H1 (cell line): Measurements from ENCODE around the gene STARD7. TPM values are rescaled to one million over a fixed set of nuclear protein-coding genes. Genes with fewer than 3 reads are reported as not detected.
"Not testable (repeated sequence)": the region's sequence is repeated elsewhere in the genome, so short reads cannot be mapped to it uniquely, and the experiment has no call there.

Experiments used
- CTCF ChIA-PET: fragments of 300-600 bp; sonication (Branson Sonifier 250); formaldehyde crosslinking; loops from one replicate; lab custom pipeline; 2021; ENCODE audit not compliant: partially characterized antibody; lab: Charles Lee
- POLR2A ChIA-PET: fragments of 300-600 bp; sonication (Branson Sonifier 250); formaldehyde crosslinking; loops from one replicate; lab custom pipeline; 2021; ENCODE audit warnings: inconsistent platforms; ENCODE audit not compliant: partially characterized antibody; lab: Charles Lee
- DNase-seq, 2 experiments: peaks; one replicate each; pipeline versions ENCODE4 v3.0.0 to v3.0.0-alpha.2; 2010 to 2022; ENCODE audit warnings: low spot score in 2 of 2, low read depth in 1 of 2, mixed read lengths in 1 of 2
- FAIRE-seq: peaks from 2 replicates; lab custom pipeline; 2011; peaks lifted over from hg19 to GRCh38; lab: Jason Lieb, UNC
- H2AFZ ChIP-seq: 2 replicates; pipeline ENCODE4 v1.8.1; 2012; ENCODE audit warnings: low read length, inconsistent platforms
- H2AK5ac ChIP-seq: 2 replicates; pipeline ENCODE4 v1.6.1; 2013; ENCODE audit warnings: low read depth, low read length
- H2BK120ac ChIP-seq: replicated peaks from 2 replicates; pipeline ENCODE3; 2013; ENCODE audit warnings: low read depth, low read length, inconsistent platforms
- H2BK12ac ChIP-seq: 2 replicates; pipeline ENCODE4 v1.6.1; 2013; ENCODE audit warnings: low read depth, low read length
- H2BK15ac ChIP-seq: 2 replicates; pipeline ENCODE4 v1.6.1; 2013; ENCODE audit warnings: low read length
- H2BK20ac ChIP-seq: 2 replicates; pipeline ENCODE4 v1.6.1; 2013; ENCODE audit warnings: low read length
- H2BK5ac ChIP-seq: 2 replicates; pipeline ENCODE4 v1.6.1; 2013; ENCODE audit warnings: low read depth, low read length
- H3K14ac ChIP-seq: 2 replicates; pipeline ENCODE4 v1.6.1; 2013; ENCODE audit warnings: inconsistent platforms; ENCODE audit not compliant: insufficient read length
- H3K18ac ChIP-seq: 2 replicates; pipeline ENCODE4 v1.6.1; 2013; ENCODE audit warnings: low read length; ENCODE audit errors: extremely low read depth
- H3K23ac ChIP-seq: 2 replicates; pipeline ENCODE4 v1.6.1; 2013; ENCODE audit warnings: inconsistent platforms; ENCODE audit not compliant: insufficient read length
- H3K23me2 ChIP-seq: 2 replicates; pipeline ENCODE4 v1.6.1; 2013; ENCODE audit warnings: low read depth, low read length
- H3K27ac ChIP-seq: 2 replicates; pipeline ENCODE4 v1.6.1; 2011; ENCODE audit warnings: low read depth, low read length, inconsistent platforms
- H3K27me3 ChIP-seq, 4 experiments: replicated peaks in 1 of 4; 1 replicate in 1 of 4; 2 replicates in 3 of 4; pipeline versions ENCODE4 v1.6.1 to v1.8.1; 2011 to 2013; ENCODE audit warnings: low read length in 3 of 4, mild to moderate bottlenecking in 3 of 4, inconsistent platforms in 2 of 4, mixed read lengths in 2 of 4, moderate library complexity in 1 of 4; ENCODE audit not compliant: control insufficient read depth in 3 of 4, insufficient read depth in 3 of 4; ENCODE audit errors: extremely low read depth in 1 of 4
- H3K36me3 ChIP-seq, 4 experiments: 2 replicates each; pipeline versions ENCODE4 v1.6.1 to v1.8.1; 2011 to 2013; ENCODE audit warnings: mild to moderate bottlenecking in 4 of 4, low read length in 3 of 4, moderate library complexity in 2 of 4, control low read depth in 1 of 4, inconsistent platforms in 1 of 4; ENCODE audit not compliant: insufficient read depth in 4 of 4, control insufficient read depth in 2 of 4
- H3K4ac ChIP-seq: replicated peaks from 2 replicates; pipeline ENCODE3; 2013; ENCODE audit warnings: low read length, low read depth, mixed read lengths, inconsistent platforms; ENCODE audit not compliant: insufficient read length
- H3K4me1 ChIP-seq, 4 experiments: replicated peaks in 1 of 4; 1 replicate in 1 of 4; 2 replicates in 3 of 4; pipeline versions ENCODE4 v1.6.1 to v1.8.1; 2011 to 2013; ENCODE audit warnings: low read length in 3 of 4, inconsistent platforms in 2 of 4, mixed read lengths in 1 of 4; ENCODE audit not compliant: insufficient read depth in 4 of 4, control insufficient read depth in 3 of 4
- H3K4me2 ChIP-seq, 2 experiments: 2 replicates each; pipeline versions ENCODE4 v1.6.1 to v1.8.1; 2011 to 2013; ENCODE audit warnings: low read depth in 2 of 2, low read length in 2 of 2, control low read depth in 1 of 2, inconsistent platforms in 1 of 2, mild to moderate bottlenecking in 1 of 2; ENCODE audit not compliant: insufficient read depth in 1 of 2
- H3K4me3 ChIP-seq, 4 experiments: fragments of 200-600, 300-600 bp in 1 of 4; sonication (generic), shearing (Covaris generic), sonication (Bioruptor Twin) in 1 of 4; 2 replicates each; pipeline versions ENCODE4 v1.5.1 to v1.8.1; 2011 to 2016; ENCODE audit warnings: low read length in 4 of 4, low read depth in 3 of 4, control low read depth in 2 of 4, inconsistent platforms in 2 of 4, mild to moderate bottlenecking in 2 of 4, mixed read lengths in 1 of 4, moderate library complexity in 1 of 4; ENCODE audit not compliant: insufficient read depth in 2 of 4; ENCODE audit errors: extremely low read depth in 1 of 4
- H3K56ac ChIP-seq: replicated peaks from 2 replicates; pipeline ENCODE3; 2013; ENCODE audit warnings: low read depth, mild to moderate bottlenecking, mixed read lengths, low read length, inconsistent platforms; ENCODE audit not compliant: insufficient read length
- H3K79me1 ChIP-seq: 2 replicates; pipeline ENCODE4 v1.6.1; 2013; ENCODE audit warnings: low read depth, low read length, control low read depth
- H3K79me2 ChIP-seq, 2 experiments: 2 replicates each; pipeline versions ENCODE4 v1.6.1 to v1.8.1; 2012 to 2013; ENCODE audit warnings: low read length in 2 of 2, mild to moderate bottlenecking in 2 of 2, inconsistent platforms in 1 of 2; ENCODE audit not compliant: insufficient read depth in 2 of 2, control insufficient read depth in 1 of 2
- H3K9ac ChIP-seq, 4 experiments: replicated peaks in 1 of 4; 1 replicate in 1 of 4; 2 replicates in 3 of 4; pipeline versions ENCODE4 v1.6.1 to v1.8.1; 2011 to 2013; ENCODE audit warnings: low read depth in 3 of 4, low read length in 3 of 4, control low read depth in 2 of 4, mild to moderate bottlenecking in 2 of 4, moderate library complexity in 2 of 4, inconsistent platforms in 1 of 4; ENCODE audit errors: extremely low read depth in 1 of 4
- H3K9me3 ChIP-seq, 2 experiments: 2 replicates each; pipeline versions ENCODE4 v1.6.1 to v1.8.1; 2012 to 2013; ENCODE audit warnings: mild to moderate bottlenecking in 2 of 2, moderate library complexity in 2 of 2, control low read depth in 1 of 2, inconsistent platforms in 1 of 2, low read depth in 1 of 2, low read length in 1 of 2, mixed read lengths in 1 of 2; ENCODE audit not compliant: insufficient read depth in 2 of 2
- H4K20me1 ChIP-seq, 2 experiments: replicated peaks in 1 of 2; 2 replicates each; pipeline versions ENCODE3 to v1.8.1; 2011 to 2013; ENCODE audit warnings: inconsistent platforms in 2 of 2, low read length in 2 of 2, mild to moderate bottlenecking in 1 of 2; ENCODE audit not compliant: insufficient read depth in 2 of 2, control insufficient read depth in 1 of 2
- H4K5ac ChIP-seq: 2 replicates; pipeline ENCODE4 v1.6.1; 2013; ENCODE audit warnings: low read length, low read depth, mixed read lengths, inconsistent platforms; ENCODE audit not compliant: insufficient read length
- H4K8ac ChIP-seq: 2 replicates; pipeline ENCODE4 v1.8.0; 2013; ENCODE audit warnings: mild to moderate bottlenecking, moderate library complexity, low read length, inconsistent platforms; ENCODE audit not compliant: insufficient read depth; ENCODE audit errors: extremely low read depth
- H4K91ac ChIP-seq: replicated peaks from 2 replicates; pipeline ENCODE3; 2013; ENCODE audit warnings: low read length, mixed read lengths, inconsistent platforms; ENCODE audit not compliant: insufficient read length
- WGBS, 2 experiments: shearing (Covaris generic) in 1 of 2; methylation state at CpG; one replicate each; pipeline versions ENCODE4 v1.1.6 to v1.1.7; 2013 to 2015; ENCODE audit warnings: low lambda C conversion rate in 2 of 2, mixed read lengths in 2 of 2, inconsistent platforms in 1 of 2, low coverage in 1 of 2, missing lambda C conversion rate in 1 of 2; ENCODE audit not compliant: insufficient replicate concordance in 2 of 2, insufficient coverage in 1 of 2, insufficient read length in 1 of 2; ENCODE audit errors: extremely low coverage in 1 of 2, missing lambda C conversion rate in 1 of 2; 5-methylcytosine and 5-hydroxymethylcytosine counted together
- polyA plus RNA-seq, 7 experiments: library from polyadenylated mRNA; depleted of rRNA in 3 of 7; stranded (reverse) in 5 of 7; unstranded in 2 of 7; fragments of >200 nt in 5 of 7; fragments of 200-250 nt in 2 of 7; gene quantifications; 1 replicate in 5 of 7; 2 replicates in 1 of 7; 4 replicates in 1 of 7; pipeline versions ENCODE4 v1.2.1 to v1.2.3, GENCODE V29; 2011 to 2013; ENCODE audit warnings: missing spikeins in 2 of 7, mixed read lengths in 2 of 7
- total RNA-seq: library from RNA; stranded (reverse); fragmentation: NEBNext Ultra II Directional; extraction: Animal tissue kit (Norgen Biotek cat#: 25700); gene quantifications from 2 replicates; pipeline ENCODE4 v1.2.1, GENCODE V29; 2021

STARD7 gene
- total and polyA plus RNA-seq, 2 of the 8 experiments (the other 6 are each of a cell fraction or from before 2014, with no cell fraction given): 89.1 to 200 TPM

- H2BK15ac ChIP-seq, H4K5ac ChIP-seq, H3K4me2 ChIP-seq, H3K9me3 ChIP-seq, H3K79me2 ChIP-seq, H2BK120ac ChIP-seq, H3K9ac ChIP-seq, H2BK5ac ChIP-seq, H3K79me1 ChIP-seq, H4K8ac ChIP-seq, H4K91ac ChIP-seq, H2BK12ac ChIP-seq, H3K23me2 ChIP-seq, H3K14ac ChIP-seq, FAIRE-seq, H4K20me1 ChIP-seq, DNase-seq, H2AK5ac ChIP-seq, H3K18ac ChIP-seq, H3K4ac ChIP-seq, H3K36me3 ChIP-seq, H2BK20ac ChIP-seq, H3K23ac ChIP-seq, H3K4me3 ChIP-seq, H3K56ac ChIP-seq, H3K27ac ChIP-seq, H2AFZ ChIP-seq: not testable (repeated sequence)
- ChIA-PET CTCF (interaction anchor here (0.8 to 13.4 kb wide), 15 partner anchors 8 to 125 kb away, joined by 3 to 155 read pairs (median 7); partner anchors contain the start of genes ADRA2B and CIAO1), POLR2A (interaction anchor here (0.9 kb wide), 1 partner anchor 10 kb away, joined by 4 read pairs; no protein-coding TSS in a partner anchor)
- 100% methylated on average over 5 of the region's 5 CpGs; no CpG with 5 or more reads in 1 of the 2 experiments for WGBS, 2 experiments
- Histone ChIP-seq H3K27me3 (peaks cover 4 to 25% (median 17%) of the 10 kb centered on the region in 4 experiments; a peak in 6 of 7 replicates), H3K4me1 (peaks cover 0 to 38% (median 20%) of the 10 kb centered on the region in 4 experiments; a peak in 6 of 7 replicates)
Measured at GRCh38 chr2:96141624-96141967, 67.0 kb downstream of the STARD7 start.
